Myocyte (in vitro differentiated cells): ENCODE measurements around the gene ASCL4. TPM values are rescaled to one million over a fixed set of nuclear protein-coding genes. Genes with fewer than 3 reads are reported as not detected.
A peak's percentile ranks its signal among the peaks of the same experiment; 100 is the strongest.
"Not testable (repeated sequence)": the region's sequence is repeated elsewhere in the genome, so short reads cannot be mapped to it uniquely, and the experiment has no call there.

Experiments used
- DNase-seq: peaks from one replicate; pipeline ENCODE4 v3.0.0-alpha.2; 2012; ENCODE audit warnings: low read depth
- polyA plus RNA-seq: library from polyadenylated mRNA; unstranded; fragments of >200 nt; gene quantifications from one replicate; pipeline ENCODE4 v1.2.1, GENCODE V29; 2012; ENCODE audit warnings: missing spikeins
- total RNA-seq: library from RNA; depleted of rRNA; stranded (reverse); fragments of >200 nt; gene quantifications from 2 replicates; pipeline ENCODE4 v1.2.3, GENCODE V29; 2014

ASCL4 gene, protein sequence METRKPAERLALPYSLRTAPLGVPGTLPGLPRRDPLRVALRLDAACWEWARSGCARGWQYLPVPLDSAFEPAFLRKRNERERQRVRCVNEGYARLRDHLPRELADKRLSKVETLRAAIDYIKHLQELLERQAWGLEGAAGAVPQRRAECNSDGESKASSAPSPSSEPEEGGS
- not detected in 2 replicates for total RNA-seq
- not detected for polyA plus RNA-seq

DNA sequence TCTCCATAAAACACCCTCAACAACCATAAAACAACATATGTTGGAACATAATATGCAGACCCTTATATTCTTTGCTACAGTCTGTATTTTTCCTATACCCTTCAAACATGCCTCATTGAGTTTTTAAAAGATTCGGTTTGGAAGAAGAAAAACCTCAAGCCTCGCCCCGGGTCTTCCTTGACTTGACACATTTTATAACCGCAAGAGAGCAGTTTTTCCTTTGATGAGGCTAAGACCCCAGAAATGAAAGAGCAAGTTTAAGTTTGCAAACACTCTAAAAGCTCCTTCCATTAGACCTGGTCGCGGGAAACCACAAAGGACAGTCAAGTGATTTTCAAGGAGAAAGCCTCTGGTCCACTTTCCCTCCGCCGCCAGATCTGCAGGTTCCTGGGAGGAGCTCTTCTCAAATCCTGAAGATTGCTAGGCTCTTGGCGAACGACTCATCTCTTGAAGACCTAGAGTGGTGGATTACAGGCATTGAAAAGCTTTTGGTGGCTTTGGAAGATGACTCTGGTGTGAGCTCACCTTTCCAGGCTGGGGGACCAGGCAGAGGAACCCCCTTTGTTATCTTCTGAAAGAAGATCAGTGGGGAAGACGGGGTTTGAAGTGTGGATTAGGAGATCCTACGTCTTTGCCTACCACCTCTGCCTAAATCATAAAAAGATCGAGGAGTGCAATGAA, at the start of gene ASCL4:
Gene ASCL4, plus strand, starts transcription at position 356 of the 681 bp plus-strand sequence. CDS start 515 bp downstream, outside the sequence.
- no peak for DNase-seq

DNA sequence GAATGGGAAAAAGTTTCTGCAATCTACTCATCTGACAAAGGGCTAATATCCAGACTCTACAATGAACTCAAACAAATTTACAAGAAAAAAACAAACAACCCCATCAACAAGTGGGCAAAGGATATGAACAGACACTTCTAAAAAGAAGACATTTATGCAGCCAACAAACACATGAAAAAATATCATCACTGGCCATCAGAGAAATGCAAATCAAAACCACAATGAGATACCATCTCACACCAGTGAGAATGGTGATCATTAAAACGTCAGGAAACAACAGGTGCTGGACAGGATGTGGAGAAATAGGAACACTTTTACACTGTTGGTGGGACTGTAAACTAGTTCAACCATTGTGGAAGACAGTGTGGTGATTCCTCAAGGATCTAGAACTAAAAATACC, 47.2 kb upstream of the ASCL4 start:
- DNase-seq, result not testable (repeated sequence)

DNA sequence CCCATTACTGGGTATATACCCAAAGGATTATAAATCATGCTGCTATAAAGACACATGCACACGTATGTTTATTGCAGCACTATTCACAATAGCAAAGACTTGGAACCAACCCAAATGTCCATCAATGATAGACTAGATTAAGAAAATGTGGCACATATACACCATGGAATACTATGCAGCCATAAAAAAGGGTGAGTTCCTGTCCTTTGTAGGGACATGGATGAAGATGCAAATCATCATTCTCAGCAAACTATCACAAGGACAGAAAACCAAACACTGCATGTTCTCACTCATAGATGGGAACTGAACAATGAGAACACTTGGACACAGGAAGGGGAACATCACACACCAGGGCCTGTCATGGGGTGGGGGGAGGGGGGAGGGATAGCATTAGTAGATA, 46.8 kb upstream of the ASCL4 start:
- not testable (repeated sequence) for DNase-seq

GRCh38 chr12:107730618-107731341, 43.7 kb upstream of the ASCL4 start:
- no peak for DNase-seq

GRCh38 chr12:107731366-107731765, 43.1 kb upstream of the ASCL4 start:
- DNase-seq, result no peak

- DNase-seq, result no peak
These were observed 42.1 kb upstream of the ASCL4 start for GRCh38 chr12:107732365-107732764.

- no peak for DNase-seq
These were observed 40.4 kb upstream of the ASCL4 start for GRCh38 chr12:107734139-107734538.

- peak; percentile 19 for DNase-seq
These were observed 38.7 kb upstream of the ASCL4 start for GRCh38 chr12:107735763-107736162.

GRCh38 chr12:107736914-107737313, 37.6 kb upstream of the ASCL4 start:
- DNase-seq, result no peak

GRCh38 chr12:107748472-107748871, 26.0 kb upstream of the ASCL4 start:
- DNase-seq, result peak; percentile 32

DNA sequence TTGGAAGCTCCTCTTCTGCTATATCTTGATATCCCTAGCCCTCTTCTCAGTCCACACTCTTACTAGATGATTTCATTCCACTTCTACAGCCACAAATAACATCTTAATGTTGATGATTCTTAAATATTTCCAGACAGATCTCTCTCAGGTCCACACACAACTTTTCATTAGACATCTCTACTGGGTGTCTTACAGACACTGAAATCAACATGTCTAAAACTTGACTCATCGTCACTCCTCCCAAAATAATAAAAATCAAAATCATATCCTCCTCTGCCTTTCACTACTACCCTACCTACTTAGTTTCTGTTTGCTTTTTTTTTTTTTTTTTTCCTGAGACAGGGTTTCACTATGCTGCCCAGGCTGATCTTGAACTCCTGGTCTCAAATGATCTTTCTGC, 25.4 kb upstream of the ASCL4 start:
- DNase-seq, result peak; percentile 11

DNA sequence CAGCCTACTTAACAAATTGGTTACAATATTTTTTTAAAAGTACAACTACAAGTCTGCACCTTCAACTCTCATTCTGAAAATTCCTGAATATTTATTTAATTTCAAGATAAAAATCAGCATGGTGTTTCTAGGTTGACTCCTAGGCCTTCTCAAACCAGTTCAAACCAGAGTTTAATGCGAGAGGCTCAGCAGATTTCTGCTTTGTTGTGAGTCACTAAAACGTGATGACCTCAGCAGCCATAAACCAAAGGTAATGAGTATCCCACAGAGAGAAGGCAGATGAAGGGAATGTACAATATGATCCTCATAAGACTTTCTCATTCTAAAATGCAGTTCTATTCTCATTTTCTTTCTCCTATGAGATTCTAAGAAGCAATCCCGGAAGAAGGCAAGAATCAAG, 15.1 kb upstream of the ASCL4 start:
- DNase-seq, result peak; percentile 86

DNA sequence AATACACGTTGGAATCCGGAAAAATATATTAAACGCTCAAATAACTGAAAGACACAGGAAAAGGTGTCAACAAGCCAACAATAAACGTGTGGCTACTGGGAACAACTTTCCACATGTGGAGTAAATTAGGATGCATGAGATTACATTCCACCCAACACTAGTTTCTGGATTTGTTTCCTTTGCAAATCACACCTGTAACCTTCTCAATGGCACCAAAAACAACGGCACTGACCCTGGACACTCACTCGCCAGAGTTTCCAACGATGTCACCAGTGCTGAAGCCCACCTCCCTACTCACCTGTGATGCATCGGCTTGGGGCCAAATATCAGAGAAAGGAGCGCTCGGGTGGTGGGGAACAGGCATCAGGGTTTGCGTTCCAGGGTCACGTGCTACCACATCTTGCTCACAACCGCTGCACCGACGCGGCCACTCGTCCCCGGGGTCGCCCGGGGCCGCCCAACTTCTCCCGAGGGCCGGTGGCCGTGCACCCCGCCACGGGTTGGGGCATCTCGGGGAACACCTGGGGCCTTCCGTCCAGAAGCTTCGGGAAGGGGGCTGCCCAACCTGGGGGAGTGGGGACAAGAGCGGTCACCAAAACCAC, 14.2 kb upstream of the ASCL4 start:
- DNase-seq, result peak; percentile 28

GRCh38 chr12:107760809-107761501, 13.5 kb upstream of the ASCL4 start, which contains the start of gene PRDM4:
Gene PRDM4 (minus strand): TSS chr12:107761137. CDS start chr12:107760515, 622 bp downstream.
- peak; percentile 96 for DNase-seq

DNA sequence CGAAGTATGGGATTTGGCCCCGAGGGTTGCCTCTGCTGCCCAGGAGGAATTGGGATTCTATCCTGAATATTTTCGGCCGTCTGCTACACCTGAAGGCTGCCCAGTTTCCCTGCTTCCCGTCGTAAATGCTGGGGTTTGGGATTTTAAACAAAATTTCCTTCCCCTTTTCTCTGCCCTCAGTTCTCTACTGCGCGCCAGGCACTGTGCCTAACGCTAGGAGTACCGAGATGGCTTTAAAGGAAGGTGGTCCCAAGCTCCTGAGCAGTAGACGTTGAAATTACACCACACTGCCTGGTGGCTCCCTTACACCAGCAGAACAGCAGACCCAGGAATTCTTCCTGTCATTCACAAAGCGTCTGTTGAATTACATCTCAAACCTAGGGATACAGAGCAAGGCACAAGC, 13.0 kb upstream of the ASCL4 start:
- no peak for DNase-seq

GRCh38 chr12:107762874-107763273, 11.6 kb upstream of the ASCL4 start:
- DNase-seq, result no peak

GRCh38 chr12:107764626-107765025, 9.9 kb upstream of the ASCL4 start:
- no peak for DNase-seq

- no peak for DNase-seq
These were observed 9.2 kb upstream of the ASCL4 start for GRCh38 chr12:107765316-107765715.

DNA sequence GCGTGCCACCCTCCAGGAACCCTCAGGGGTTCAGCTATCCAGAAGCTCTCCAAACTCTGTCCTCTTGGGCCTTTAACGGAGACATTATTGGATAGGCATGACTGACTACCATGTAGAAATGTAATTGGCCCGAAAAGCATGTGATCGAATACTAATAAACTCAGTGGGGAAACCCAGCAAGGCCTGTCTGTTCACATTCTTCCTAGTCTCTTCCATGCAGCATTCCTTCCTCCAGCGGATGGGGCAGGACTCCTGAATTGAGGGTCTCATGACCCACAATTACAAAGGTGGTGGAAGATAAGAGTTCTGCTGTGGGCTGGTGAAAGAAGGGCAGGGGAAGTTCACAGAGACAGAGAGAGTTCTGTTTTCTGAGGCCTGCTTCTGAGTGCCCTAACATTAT, 7.0 kb upstream of the ASCL4 start:
- no peak for DNase-seq

DNA sequence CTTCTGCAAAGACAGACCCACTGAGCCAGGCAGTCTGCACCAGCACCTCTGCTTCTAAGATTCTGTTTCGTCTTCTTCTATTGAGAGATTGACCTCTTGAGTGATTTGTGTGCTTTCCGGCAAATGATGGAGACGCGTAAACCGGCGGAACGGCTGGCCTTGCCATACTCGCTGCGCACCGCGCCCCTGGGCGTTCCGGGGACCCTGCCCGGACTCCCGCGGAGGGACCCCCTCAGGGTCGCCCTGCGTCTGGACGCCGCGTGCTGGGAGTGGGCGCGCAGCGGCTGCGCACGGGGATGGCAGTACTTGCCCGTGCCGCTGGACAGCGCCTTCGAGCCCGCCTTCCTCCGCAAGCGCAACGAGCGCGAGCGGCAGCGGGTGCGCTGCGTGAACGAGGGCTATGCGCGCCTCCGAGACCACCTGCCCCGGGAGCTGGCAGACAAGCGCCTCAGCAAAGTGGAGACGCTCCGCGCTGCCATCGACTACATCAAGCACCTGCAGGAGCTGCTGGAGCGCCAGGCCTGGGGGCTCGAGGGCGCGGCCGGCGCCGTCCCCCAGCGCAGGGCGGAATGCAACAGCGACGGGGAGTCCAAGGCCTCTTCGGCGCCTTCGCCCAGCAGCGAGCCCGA, 703 bp downstream of the ASCL4 start:
- no peak for DNase-seq

DNA sequence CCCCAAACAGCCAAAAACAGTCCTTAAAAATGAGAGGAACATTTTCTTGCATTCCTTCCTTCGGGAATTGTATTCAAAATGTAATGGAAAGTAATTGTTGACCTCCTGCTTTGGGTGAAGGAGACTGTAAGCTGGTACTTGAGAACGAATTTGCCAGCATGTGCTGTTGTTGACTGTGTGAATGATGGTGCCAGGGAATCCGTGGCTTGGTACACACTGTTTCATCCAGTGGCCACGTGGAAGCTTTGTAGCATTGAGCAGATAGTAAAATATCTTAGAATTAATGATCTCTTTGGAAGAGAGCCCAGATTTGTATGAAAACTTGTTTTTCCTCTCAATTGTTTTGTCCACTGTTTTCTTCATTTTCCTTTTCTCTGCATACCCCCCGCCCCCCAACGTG, 1.7 kb downstream of the ASCL4 start:
- DNase-seq, result no peak
